Keratinocyte (primary cell): Measurements from ENCODE around the gene CGB5.

Experiments used
- EZH2 ChIP-seq: IDR thresholded peaks from one replicate; pipeline ENCODE4 v1.6.1; 2012; ENCODE audit warnings: inconsistent platforms, mild to moderate bottlenecking, low read length, moderate library complexity
- TF ChIP-seq, protein P1 (sequence below), 3 experiments: IDR thresholded peaks in 1 of 3; conservative IDR thresholded peaks in 1 of 3; optimal IDR thresholded peaks in 1 of 3; 2 replicates in 2 of 3; 3 replicates in 1 of 3; pipeline versions ENCODE3 to v1.5.1; 2011; ENCODE audit warnings: low read length in 3 of 3, mild to moderate bottlenecking in 3 of 3, moderate library complexity in 2 of 3, control low read depth in 1 of 3, inconsistent platforms in 1 of 3; ENCODE audit not compliant: insufficient read depth in 2 of 3; ENCODE audit errors: extremely low read depth in 1 of 3

DNA sequence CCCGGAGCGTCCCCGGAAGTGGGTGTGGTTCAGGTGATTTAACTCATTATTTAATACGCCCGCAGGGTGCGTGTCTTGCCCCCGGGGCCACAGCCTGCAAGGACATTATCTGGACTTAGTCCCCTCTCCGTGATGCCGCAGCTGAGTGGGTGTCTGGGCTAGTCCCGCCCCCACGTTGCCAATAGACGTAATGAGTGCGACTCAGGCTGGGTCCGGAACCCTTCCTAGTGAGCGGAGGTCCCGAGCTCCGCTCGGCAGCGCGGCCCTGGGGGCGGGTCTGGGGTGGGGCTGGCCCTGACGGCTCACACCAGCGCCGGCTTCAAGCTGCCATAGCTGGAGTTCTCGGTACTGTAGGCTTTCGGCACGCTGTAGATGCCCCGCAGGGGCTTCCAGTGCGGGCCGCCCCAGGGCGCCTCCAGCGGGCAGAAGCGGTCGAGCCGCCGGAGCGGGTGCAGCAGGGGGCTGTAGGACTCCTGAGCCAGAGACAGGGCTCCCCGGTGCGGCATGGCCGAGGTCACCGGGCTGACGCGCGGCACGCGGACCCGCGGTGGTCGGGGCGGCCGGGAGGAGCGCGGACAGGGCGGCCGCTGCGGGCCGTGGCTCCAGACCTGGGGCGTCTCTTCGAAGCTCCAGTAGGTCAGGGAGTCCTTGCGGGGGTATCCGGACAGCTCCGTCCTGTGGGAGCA, 25.8 kb upstream of the CGB5 start:
- TF ChIP-seq, protein P1, sequence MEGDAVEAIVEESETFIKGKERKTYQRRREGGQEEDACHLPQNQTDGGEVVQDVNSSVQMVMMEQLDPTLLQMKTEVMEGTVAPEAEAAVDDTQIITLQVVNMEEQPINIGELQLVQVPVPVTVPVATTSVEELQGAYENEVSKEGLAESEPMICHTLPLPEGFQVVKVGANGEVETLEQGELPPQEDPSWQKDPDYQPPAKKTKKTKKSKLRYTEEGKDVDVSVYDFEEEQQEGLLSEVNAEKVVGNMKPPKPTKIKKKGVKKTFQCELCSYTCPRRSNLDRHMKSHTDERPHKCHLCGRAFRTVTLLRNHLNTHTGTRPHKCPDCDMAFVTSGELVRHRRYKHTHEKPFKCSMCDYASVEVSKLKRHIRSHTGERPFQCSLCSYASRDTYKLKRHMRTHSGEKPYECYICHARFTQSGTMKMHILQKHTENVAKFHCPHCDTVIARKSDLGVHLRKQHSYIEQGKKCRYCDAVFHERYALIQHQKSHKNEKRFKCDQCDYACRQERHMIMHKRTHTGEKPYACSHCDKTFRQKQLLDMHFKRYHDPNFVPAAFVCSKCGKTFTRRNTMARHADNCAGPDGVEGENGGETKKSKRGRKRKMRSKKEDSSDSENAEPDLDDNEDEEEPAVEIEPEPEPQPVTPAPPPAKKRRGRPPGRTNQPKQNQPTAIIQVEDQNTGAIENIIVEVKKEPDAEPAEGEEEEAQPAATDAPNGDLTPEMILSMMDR (optimal IDR thresholded peaks at IDR 0.05 in 1 of 3, IDR thresholded peaks at IDR 0.05 in 1 of 3, conservative IDR thresholded peaks at IDR 0.05 in 1 of 3; ENCODE audit: extremely low read depth in 1 of 3, insufficient read depth in 2 of 3, low read length in 3 of 3), result peak; percentile 29 to 49 (median 39)
- TF ChIP-seq EZH2, result no peak
